Measurements from ENCODE around the gene SH2D6. TPM values are rescaled to one million over a fixed set of nuclear protein-coding genes. Genes with fewer than 3 reads are reported as not detected.

SH2D6 gene
- total RNA-seq, 1 donor from 2014 or later: 0.07 TPM

DNA sequence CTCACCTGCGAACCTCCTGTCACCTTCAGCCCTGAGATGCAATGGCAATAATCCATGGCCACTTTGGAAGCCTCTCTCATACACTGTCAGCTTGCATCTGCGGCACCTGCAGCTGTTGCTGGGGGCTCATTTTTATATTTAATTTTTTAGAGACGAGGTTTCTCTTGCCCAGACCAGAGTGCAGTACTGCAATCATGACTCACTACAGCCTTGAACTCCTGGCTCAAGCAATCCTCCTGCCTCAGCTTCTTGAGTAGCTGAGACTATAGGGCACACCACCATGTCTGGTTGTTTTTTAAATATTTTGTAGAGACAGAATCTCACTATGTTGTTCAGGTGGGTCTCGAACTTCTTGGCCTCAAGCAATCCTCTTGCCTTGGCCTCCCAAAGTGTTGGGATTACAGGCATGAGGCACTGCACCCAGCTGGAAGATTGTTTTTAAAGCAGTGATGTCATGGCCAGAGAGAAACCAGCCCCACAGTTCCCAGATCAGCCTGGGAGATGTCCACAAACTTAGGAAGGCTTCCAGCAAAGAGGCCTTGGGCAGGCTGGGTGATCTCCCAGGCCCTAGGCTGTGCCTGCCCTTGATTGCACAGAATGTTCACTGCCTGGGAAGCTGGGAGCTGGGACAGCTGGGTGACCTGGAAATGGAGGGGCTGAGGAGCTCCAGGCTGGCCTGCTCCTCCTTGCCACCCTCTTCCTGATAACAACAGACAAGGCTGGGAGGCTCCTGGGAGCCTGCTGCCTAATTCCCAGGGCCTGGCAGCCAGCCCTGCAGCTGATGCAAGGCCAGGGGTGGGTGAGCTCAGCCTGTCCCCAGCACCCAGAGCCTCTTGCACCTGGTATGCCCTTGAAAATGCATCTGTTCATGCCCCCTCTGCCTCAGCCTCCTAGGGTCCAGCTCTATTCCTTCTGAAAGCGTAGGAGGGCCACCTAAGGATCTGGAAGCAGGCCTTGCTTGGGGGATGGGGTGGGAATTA lies 27.1 kb downstream of the SH2D6 start:
- no peak for DNase-seq (ENCODE audit: low spot score)
- Histone ChIP-seq H3K4me1 (no peaks in the 10 kb centered on the region), H4K20me1 (ENCODE audit: low read depth) (no peaks in the 10 kb centered on the region), H3F3A (ENCODE audit: low read depth) (no peaks in the 10 kb centered on the region), H3K9me3 (ENCODE audit: low read depth) (no peaks in the 10 kb centered on the region), H3K9ac (no peak overlapping the region), H3K27me3 (no peaks in the 10 kb centered on the region), H2AFZ (replicated peaks) (no peak overlapping the region), H3K36me3 (no peaks in the 10 kb centered on the region), H3K27ac (no peak overlapping the region), H3K4me2 (no peak overlapping the region), H3K4me3 (no peak overlapping the region), H3K79me2 (ENCODE audit: low read depth) (no peaks in the 10 kb centered on the region)
- Mint-ChIP-seq H3K4me1 (no peaks in the 10 kb centered on the region), H3K27me3 (ENCODE audit: insufficient read depth, low read depth) (peaks cover 4% of the 10 kb centered on the region), H3K36me3 (no peaks in the 10 kb centered on the region), H3K27ac (no peak overlapping the region), H3K9me3 (no peaks in the 10 kb centered on the region), H3K4me3 (no peak overlapping the region)
- TF ChIP-seq EZH2 (IDR thresholded peaks at IDR 0.05) (no peak), EZH2phosphoT487 (IDR thresholded peaks at IDR 0.05) (no peak)
- TF ChIP-seq, protein P1, sequence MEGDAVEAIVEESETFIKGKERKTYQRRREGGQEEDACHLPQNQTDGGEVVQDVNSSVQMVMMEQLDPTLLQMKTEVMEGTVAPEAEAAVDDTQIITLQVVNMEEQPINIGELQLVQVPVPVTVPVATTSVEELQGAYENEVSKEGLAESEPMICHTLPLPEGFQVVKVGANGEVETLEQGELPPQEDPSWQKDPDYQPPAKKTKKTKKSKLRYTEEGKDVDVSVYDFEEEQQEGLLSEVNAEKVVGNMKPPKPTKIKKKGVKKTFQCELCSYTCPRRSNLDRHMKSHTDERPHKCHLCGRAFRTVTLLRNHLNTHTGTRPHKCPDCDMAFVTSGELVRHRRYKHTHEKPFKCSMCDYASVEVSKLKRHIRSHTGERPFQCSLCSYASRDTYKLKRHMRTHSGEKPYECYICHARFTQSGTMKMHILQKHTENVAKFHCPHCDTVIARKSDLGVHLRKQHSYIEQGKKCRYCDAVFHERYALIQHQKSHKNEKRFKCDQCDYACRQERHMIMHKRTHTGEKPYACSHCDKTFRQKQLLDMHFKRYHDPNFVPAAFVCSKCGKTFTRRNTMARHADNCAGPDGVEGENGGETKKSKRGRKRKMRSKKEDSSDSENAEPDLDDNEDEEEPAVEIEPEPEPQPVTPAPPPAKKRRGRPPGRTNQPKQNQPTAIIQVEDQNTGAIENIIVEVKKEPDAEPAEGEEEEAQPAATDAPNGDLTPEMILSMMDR (IDR thresholded peaks at IDR 0.05): no peak

DNA sequence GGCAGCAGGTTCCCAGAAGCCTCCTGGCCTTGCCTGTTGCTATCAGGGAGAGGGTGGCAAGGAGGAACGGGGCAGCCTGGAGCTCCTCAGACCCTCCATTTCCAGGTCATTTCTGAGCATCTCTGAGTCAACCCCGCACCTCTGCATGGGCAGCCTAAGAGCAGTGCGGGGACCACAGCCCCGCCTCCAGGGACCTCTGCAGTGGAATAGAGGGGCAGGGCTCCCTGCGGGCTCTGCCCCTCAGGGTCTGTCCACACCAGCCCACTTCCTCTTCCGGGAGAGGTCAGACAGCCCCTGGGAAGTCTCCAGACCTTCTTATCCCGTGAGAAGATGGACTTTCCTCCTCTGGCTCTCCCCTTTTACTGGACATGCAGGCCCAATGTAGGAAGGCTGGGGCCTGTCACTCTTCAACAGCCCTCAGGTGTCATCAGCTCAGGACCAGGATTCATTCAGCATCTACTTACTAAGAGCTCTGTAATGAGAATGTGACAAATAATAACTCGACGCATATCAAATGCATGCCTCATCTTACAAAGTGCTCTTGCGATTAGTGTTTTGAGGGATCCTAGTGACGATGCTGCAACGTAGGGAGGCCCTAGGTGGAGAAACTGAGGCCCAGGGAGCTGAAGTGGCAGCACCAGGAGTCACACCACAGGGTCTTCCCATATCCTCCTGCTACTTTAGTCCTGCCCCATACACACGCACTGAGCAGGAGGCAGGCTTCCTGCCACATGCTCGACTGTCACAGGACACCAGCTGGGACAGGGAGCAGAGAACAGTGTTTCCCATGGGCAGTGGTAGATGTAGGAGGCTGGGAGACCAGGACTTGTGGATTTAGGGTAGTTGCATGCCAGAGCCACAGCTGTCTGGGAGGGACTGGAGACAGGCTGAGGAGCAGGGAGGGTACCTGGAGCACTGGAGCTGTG lies 28.0 kb downstream of the SH2D6 start:
- no peak overlapping the region for H3K27ac Mint-ChIP-seq

DNA sequence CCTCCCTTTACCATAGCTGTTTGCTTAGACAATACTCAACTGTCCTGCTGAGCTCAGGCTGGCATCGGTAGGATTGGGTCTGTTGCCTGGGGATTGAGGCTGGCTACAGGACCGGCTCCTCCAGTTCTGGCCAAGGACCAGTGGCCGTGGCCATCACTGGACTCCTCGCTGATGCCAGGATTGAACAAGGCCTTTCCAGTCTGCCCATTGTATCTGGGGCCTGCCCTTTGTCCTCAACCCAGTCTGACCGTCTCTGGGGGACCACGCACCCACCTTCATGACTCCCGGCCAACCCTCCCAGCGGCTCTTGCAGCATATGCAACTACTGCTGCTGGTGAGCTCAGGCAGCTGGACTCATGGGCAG lies 28.7 kb downstream of the SH2D6 start:
- Mint-ChIP-seq H3K27ac (peak overlapping the region; percentile 66), H3K9me3 (no peaks in the 10 kb centered on the region), H3K27me3 (ENCODE audit: insufficient read depth, low read depth) (peaks cover 2% of the 10 kb centered on the region), H3K4me1 (no peaks in the 10 kb centered on the region), H3K36me3 (no peaks in the 10 kb centered on the region), H3K4me3 (no peak overlapping the region)
- Histone ChIP-seq H4K20me1 (ENCODE audit: low read depth) (no peaks in the 10 kb centered on the region), H3K9me3 (ENCODE audit: low read depth) (no peaks in the 10 kb centered on the region), H3K4me1 (no peaks in the 10 kb centered on the region), H3K4me3 (no peak overlapping the region), H2AFZ (replicated peaks) (no peak overlapping the region), H3K9ac (no peak overlapping the region), H3K4me2 (no peak overlapping the region), H3K36me3 (no peaks in the 10 kb centered on the region), H3K79me2 (ENCODE audit: low read depth) (no peaks in the 10 kb centered on the region), H3K27ac (no peak overlapping the region), H3K27me3 (no peaks in the 10 kb centered on the region), H3F3A (ENCODE audit: low read depth) (no peaks in the 10 kb centered on the region)
- DNase-seq (ENCODE audit: low spot score): no peak
- TF ChIP-seq EZH2phosphoT487 (IDR thresholded peaks at IDR 0.05) (no peak), EZH2 (IDR thresholded peaks at IDR 0.05) (no peak)
- TF ChIP-seq, protein P1 (IDR thresholded peaks at IDR 0.05): no peak

More for the DNA sequence above, 28.0 kb downstream of the SH2D6 start:
- no peak for DNase-seq (ENCODE audit: low spot score)
- Histone ChIP-seq H3K4me1 (no peaks in the 10 kb centered on the region), H3F3A (ENCODE audit: low read depth) (no peaks in the 10 kb centered on the region), H3K9me3 (ENCODE audit: low read depth) (no peaks in the 10 kb centered on the region), H3K27ac (no peak overlapping the region), H3K4me3 (no peak overlapping the region), H3K79me2 (ENCODE audit: low read depth) (no peaks in the 10 kb centered on the region), H2AFZ (replicated peaks) (no peak overlapping the region), H3K27me3 (no peaks in the 10 kb centered on the region), H3K36me3 (no peaks in the 10 kb centered on the region), H3K4me2 (no peak overlapping the region), H3K9ac (no peak overlapping the region), H4K20me1 (ENCODE audit: low read depth) (no peaks in the 10 kb centered on the region)
- H3K36me3 Mint-ChIP-seq: no peaks in the 10 kb centered on the region
- no peaks in the 10 kb centered on the region for H3K4me1 Mint-ChIP-seq
- no peak overlapping the region for H3K4me3 Mint-ChIP-seq
- TF ChIP-seq, protein P1 (IDR thresholded peaks at IDR 0.05): no peak
- no peak for TF ChIP-seq EZH2 (IDR thresholded peaks at IDR 0.05)
- no peak for TF ChIP-seq EZH2phosphoT487 (IDR thresholded peaks at IDR 0.05)
- H3K27me3 Mint-ChIP-seq (ENCODE audit: insufficient read depth, low read depth): peaks cover 2% of the 10 kb centered on the region
- no peaks in the 10 kb centered on the region for H3K9me3 Mint-ChIP-seq

Measured in neural progenitor cell (in vitro differentiated cells).